CD4-positive, alpha-beta T cell treated with Interferon alpha-2 for 1 hour (primary cell): ENCODE data around the gene MTURN.
A peak's percentile ranks its signal among the peaks of the same experiment; 100 is the strongest.

Experiments used
- DNase-seq, 2 donors: peaks; one replicate each; pipeline ENCODE4 v3.0.0-alpha.2; 2020 to 2022

MTURN gene

DNA sequence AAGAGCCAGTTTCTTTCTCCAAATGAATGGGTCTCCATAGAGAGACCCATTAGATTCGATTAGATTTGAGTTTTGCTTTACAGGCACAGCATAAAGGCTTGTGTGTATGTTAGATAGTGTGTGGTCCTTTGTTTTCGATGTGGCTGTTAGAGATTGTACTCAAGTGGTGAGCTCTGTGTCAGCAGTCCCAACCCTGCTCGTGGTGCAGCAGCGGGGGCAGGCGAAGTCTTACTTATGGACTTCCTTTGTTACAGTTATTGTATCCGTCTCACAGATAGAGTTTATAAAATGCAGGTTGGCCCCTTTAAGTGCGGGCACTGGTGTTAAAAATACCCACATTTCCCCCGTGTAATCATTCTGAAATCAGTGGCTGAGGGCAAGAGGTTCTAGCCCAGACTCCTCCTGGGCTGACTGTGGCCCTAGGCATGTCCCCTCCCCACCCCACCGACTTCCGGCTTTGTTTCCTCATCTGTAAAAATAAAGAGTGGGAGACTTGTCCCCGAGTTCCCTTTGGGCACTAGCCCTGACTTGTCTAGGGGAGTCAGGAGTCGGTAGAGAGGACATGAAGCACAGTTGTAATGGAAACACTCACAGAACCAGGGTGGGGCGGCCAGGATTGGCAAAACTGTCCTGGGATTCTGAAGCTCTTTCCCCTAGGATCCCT lies 28.6 kb downstream of the MTURN start:
- peak; percentile 19 to 51 for DNase-seq

DNA sequence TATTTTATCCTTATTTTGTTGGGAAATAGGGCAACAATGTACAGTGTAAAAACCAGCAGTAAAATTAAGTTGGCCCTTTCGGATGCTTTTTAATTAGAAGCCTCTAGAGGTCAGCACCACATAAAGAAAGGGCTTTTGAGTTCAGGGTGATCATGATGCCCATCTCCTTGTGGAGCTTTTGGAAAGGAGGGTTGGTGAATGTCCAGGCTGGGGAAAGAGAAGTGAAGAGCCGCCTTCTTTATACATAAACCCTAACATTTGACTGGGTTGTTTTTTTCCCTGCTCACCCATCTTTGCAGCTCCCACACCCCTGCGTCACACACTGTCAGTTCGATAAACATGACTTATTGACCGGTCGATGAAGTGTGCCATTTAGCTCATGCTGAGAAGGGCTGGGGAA lies 29.8 kb downstream of the MTURN start:
- peak in 1 of 2 donors; percentile 52 for DNase-seq

DNA sequence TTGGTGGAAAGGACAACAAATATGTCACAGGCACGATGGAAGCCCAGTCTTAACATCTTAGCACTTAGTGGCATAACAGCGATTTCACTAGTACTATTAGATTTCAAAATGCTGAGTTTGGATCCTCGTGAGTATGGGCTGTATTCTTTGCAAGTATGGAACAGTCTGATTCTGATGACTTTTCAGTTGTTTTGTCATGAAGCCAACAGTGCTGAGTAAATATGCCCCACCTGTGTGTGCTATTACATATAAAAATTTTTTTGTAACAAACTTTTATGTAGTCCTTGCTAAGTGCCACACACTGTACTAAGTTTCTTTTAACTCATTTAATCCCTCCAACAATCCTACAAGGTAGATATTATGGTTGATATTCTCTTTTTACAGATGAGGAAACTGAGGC lies 30.8 kb downstream of the MTURN start:
- no peak for DNase-seq

DNA sequence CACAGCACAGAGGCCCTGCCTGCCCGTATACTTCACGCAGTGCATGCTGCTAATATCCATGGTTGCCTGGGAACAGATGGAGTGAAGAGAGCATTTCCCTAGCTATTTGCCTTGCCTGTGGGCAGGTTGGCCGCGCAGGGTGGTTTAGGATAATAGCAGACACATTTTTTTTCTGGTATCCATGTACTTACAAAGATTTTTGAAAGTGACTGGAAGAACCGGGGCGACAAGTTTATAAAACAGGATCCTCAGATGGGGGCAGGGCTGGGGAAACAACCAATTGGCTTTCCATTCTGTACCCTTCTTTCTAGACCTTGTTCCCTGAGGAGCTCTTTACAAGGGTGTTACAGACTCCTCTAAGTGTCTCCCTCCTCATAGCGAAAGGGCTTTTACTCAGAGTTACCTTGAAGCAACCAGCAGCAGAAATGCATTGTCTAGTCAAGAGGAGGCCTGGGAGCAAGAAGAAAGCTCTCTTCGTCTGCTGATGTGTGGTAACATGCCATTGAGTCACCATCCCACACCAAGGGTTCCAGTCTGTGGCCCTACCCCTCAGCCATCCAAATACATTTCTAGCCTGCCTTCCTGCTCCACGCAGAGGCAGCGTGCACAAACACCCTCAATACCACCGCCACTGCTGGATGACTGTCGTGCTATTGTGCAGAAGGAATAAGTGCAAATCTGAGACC lies 31.5 kb downstream of the MTURN start:
- DNase-seq, result no peak

DNA sequence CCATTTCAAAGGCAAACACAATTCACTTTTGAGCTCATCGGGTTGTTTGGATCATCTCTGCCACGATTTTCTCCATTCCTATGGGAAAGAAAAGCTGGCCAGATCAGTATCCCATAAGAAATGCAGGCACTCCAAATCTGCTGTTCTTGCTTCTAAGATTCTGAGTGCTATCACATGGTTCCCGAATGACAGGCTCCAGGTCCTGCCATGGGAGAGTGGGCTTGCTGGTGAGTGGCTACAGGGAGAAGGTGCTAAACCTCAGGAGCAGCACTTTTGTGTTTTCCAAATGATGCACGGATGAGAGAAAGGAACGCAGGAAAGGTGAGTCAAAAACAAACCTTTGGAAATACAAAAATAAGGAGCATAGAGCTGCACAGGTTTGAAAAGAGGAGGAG lies 32.1 kb downstream of the MTURN start:
- no peak for DNase-seq

DNA sequence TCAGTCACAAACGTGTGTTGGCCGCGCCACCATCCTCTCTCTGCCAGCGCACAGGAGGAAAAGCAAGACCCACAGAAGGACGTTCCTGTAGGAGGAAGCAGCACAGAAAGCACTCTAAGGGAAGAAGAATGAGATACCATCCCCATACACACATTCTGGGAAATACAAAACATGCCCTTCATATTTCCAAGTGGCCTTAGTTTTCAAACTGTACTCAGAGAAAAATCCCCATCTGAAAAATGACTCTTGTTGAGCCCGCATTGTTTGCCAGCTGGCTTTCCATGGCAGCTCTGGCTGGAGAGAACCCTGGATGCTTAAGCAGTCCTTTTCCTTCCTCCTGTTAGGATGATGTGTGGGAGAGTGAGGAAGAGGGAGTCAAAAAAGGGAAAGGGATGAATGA lies 33.1 kb downstream of the MTURN start:
- no peak for DNase-seq

DNA sequence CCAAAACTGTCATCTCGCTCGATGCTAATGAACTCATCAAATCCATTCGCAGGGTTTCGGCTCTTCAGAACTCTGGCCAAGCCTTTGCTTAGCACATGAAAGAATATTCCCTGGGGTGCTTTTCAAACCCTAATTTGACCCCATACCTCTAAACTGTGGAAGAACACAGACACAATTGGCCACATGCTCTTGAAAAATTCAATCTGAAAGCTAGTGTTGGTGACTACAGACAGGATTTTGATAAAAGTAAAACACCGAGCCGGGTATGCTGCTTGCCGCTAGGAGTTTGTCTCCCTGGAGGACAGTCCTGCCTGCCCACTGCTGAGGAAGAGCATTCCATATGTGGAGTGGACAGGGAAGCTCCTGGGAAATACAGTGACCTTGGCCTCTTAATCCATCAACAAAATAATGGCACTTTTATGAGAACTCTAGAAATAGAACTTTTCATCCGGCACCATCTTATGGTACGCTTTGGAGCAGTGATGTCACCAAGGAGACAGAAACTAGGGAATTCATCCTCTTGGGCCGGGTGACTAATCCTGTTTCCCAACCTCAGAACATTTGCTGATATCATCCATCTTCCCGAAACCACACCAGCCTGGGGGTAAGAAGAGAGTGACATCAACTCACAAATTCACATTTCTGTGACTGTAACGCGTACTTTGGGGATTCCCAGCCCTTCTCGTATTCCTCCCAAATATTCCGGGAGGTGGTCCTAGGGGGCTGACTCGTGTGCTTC lies 34.2 kb downstream of the MTURN start:
- DNase-seq, result no peak

DNA sequence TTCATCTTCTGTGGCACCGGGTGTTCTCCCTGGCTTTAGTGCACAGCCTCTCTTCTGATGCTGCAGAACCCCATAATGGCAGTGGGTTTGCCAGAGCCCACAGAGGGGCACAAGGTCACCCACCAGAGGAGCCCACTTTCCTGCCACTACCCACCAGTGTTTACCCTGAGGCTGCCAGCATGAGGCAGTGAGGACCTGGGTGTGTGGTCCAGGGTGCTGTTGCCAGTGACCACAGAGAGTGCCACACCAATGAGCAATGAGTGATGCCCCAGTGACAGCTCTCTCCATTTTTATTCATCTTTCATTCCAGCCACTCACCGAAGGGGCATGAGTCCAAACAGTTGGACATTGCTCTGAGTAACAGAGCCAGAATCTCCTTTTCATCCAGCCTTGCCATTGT lies 34.8 kb downstream of the MTURN start:
- DNase-seq, result no peak

DNA sequence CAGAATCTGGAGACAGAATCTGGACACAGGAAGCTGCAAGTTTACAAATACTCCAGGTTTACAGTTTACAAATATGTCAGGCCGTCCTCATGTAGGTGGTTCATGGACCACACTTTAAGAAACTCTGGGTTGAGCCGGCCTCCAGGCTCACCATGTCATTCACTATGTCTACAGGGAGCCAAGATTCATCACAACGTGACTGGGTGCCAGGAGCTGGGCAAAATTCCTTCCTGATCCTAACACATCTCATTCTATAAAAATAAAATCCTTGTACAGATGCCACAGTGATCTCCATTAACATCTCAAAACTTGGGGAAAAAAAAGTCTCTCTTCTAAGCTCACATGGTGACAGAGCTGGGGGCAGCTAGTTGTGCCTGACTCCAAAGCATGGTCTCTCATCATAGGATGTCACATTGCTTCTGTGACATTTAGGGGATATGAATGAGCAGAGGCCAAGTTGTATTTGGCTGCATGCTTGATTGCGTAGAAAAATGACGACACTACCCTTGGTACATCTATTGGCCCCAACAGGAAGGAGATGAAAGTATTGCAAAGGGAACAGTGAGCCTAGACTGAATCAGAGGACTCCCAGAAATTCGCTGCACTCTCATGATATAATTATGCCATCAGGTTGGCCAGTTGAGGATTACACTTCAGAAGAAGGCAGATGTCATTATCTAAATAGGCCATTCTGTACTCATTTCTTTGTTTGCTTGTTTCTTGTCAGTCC lies 35.9 kb downstream of the MTURN start:
- DNase-seq, result peak in 1 of 2 donors; percentile 31

DNA sequence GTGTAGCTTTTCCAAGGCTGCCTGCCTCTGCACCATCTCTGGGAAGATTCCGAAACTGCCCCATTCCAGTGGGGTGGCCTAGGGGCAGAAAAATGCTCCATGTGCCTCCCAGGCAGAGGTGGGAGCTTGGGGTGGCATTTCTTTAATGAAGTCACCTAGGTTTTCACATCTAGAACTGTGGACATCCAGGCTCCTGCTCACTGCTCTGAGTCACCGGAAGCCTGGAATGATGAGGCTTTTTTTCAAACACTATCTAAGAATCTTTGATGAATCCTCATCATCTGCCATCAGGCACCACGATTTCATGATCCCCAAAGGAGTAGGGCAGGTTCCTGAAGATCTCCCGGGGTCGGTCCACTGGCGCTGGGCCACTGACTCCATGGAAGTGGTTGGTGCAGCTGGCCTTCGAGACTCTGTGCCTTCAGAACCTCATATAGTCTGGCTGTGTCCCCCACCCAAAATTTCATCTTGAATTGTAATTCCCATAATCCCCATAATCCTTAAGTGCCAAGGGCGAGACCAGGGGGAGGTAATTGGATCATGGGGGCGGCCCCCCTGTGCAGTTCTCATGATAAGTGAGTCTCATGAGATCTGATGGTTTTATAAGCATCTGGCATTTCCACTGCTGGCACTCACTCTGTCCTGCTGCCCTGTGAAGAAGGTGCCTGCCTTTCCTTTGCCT lies 37.1 kb downstream of the MTURN start:
- DNase-seq, result no peak

DNA sequence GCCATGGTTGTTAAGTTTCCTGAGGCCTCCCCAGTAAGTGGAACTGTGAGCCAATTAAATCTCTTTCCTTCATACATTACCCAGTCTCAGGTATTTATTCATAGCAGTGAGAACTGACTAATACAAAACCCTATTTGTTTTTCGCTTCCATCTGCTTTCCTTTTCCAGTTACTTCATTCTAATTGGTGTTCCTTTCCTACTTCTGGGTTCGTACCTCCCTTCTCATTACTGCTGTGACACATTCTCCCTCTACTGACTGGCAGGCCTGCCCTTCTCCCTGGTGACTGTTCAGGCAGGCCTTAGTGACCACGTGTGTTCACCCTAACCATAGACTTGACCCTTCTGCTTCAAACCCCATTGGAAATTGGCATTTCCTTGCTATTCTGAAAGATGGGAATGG lies 37.7 kb downstream of the MTURN start:
- DNase-seq, result no peak

DNA sequence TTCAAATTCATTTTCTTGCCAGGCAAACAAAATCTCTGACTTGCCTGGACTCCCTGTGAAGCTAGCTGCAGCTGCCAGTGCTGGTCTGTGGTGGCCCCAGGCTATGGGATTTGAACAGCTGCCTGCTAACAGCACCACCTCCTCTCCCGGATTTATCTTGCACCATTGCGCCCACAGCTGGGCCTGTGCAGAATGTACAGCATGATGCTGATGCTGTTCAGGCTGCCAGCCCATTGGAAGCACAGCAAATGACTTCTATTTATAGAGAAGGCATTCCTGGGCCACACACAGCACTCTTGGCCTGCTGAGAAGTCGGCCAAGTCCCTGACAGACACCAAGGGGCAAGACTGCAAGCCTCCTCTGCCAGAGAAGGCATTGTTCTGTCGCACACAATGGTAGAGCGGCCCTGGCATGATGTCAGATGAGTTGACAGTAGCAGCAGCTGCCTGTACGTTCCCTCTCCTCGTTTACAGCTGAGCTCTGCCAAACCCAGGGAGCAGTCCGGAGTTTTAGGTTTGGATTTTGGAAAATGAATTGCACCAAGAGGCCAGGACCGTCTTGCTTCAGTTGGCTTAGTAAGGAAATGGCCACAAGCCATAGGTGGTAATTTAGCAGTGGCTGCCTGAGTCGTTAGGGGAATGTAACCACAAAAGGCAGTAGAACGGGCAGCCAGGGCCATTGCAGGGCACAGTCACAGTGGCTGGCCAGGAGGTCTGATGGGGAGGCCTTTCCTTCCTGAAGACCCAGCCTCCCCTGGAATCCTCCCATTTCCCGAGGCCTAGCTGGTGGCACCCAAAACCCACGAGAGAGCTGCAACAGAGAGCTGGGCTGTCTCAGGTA lies 38.5 kb downstream of the MTURN start:
- no peak for DNase-seq

DNA sequence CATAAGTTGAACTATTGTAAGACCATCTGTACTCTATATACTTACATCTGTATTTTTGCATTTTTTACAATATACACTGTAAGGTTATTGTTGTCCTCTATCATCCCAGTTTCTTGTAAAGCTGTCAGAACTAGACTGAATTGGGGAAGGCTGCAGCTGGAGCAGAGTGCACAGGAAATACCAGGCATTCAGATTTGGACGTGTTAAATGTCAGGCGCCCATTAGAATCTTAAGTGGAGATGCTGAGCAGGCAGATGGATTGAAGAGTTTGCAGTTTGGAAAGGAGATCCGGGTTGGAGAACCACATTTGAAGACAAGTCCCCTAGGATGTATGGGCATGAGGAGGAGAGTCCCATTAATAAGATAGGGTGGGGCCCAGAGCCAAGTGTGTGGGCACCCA lies 40.4 kb downstream of the MTURN start:
- DNase-seq, result no peak

DNA sequence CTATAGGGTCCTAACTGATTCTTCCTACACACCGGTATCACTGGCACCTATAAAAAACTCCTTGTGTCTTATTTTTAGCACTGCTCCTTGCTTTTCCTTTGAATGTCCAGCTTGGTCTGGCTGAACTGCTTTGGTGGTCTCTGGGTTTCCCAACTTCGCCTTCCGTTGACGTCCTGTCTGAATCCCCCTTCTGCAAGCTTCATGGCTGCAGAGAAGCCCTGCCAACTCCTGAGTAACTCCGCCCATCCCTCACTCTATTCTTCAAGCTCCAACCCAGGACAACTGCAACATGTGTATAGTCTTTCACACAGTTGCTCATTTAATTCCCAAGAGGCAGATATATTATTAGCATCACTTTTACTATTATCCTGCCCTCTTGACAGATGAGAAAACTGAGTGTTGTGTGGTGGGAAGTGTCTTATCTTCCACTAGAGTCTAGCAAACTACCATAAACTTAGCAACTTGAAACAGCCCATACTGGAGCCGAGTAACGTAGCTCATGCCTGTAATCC lies 40.9 kb downstream of the MTURN start:
- DNase-seq, result no peak

DNA sequence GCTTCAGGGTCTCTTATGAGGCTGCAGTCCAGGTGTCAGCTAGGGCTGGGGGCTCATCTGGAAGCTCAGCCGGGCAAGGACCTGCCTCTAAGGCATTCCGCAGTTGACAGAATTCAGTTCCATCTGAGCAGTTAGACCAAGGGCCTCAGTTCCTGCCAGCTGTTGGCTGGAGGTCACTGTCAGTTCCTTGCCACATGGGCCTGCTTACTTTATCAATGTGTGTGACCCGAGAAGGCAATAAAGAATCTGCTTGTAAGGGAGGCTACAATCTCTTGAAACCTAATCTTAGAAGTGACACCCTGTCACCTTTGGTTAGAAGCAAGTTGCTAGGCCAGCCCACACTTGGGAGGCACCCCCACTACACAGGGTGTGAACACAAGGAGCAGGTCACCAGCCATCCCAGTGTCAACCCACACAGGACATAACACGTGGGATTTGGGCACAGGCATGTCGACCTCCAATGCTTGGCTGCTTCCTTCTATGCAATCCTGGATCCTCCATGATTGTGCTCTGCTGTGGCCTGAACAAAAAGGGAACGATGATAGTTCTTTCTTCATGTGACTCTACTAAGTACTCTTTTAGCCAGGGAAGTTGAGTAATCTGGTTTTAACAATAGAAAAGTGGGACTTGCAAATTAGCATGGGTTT lies 41.8 kb downstream of the MTURN start:
- DNase-seq, result no peak

DNA sequence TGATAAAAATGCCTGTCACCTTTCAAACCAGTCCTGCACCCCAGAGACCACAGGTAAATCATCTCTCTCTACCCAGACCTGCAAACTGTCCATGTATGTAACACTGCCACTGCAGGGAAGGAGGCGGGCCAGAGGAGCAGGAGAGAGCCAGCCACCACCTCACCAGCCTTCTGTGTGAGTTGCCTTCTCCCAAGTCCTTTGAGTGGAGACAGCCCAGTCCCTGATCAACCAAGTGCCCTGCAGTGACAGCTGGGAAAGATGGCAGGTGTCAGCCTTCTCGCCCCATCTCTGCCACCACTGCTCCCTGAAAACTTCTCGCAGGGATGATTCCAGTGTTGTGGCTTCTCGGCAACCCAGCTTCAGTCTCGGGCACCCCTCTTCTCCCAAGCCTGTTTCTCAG lies 42.4 kb downstream of the MTURN start:
- DNase-seq, result no peak

DNA sequence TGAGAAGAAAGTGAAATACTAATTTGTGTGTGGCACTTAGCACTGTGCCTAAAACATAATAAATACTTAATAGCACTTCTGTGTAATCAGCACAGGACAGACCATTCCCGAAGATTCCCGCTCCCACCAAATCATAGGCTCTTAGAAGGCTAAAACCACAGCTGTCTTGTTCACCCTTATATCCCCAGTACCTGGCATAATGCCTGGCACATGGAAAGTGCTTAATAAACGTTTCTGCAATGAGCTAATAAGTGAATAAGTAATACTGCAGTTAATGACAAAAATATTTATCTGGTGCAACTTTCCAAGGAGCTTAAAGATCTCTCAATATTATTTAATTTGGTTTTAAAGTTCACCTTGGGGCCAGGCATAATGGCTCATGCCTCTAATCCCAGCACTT lies 43.2 kb downstream of the MTURN start:
- DNase-seq, result no peak

DNA sequence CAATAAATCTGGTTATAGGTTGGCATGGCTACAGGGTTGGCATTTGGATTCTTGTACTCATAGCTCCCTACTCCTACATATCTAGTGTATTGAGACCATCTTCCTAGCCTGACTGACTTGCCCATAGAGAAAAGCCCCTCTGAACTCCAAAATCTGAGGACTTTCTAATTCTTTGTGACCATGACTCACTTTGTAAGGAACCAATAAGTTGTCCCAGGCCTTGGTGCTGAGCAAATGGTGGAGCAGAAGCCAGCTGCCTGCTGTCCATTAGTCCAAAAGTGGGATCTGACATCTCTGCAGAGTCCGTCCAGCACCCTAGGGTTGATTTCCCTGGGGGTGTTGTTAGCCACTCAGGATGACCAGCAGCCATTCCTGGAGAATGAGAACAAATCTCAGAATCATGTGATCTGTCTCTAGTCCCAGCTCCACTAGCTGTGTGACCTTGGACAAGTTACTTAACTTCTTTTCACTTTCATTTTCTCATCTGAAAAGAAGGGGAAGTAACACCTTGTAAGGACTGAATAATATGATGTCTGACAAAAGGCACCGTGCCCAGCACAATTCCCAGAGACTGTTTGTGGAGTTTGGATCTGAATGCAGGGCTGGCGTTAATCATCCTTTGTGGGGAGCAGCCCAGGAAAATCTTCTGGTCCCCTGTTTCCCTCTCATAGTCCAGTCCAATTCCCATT lies 44.1 kb downstream of the MTURN start:
- peak in 1 of 2 donors; percentile 20 for DNase-seq

DNA sequence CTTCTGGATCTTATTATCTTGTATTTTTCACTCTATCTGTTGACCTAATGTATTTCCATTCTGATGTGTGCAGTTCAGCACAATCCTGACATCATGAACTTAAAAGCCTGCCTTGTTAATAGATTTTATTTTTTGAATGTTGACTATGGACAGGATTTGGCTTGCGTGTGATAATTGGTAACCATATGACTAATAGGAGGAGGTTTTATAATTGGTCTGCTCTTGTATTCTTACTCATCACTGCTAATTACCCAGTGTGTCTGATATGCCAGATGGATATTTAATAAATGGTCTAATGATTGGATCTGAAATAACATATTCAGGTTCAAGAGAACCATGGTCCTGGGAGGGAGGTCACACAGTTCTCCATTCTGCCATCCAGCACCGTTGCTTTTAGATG lies 45.9 kb downstream of the MTURN start:
- DNase-seq, result no peak

DNA sequence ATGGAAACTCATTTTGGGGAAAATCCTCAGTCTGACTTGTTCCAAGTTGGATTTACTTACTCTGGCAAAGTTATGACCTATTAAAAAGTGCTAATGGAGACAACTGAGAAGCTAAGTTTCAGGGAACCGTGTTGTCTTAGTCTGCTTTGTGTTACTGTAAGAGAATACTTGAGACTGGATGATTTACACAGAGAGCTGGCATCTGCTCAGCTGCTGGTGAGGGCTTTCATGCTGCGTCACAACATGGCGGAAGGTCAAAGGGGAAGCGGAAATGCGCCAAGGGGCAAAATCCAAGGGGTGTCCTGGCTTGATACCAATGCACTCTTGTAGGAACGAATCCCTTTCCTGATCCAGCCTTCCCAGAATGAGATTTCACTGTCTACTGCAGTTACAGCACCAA lies 46.4 kb downstream of the MTURN start:
- no peak for DNase-seq
